NCI-H1930 (cell line): Measurements from ENCODE around the gene TLK1.
"Not testable (repeated sequence)": the region's sequence is repeated elsewhere in the genome, so short reads cannot be mapped to it uniquely, and the experiment has no call there.

Experiments used
- DNase-seq, 2 experiments: peaks; one replicate each; lab custom pipeline; 2025; lab: John Stamatoyannopoulos, UW

TLK1 gene

DNA sequence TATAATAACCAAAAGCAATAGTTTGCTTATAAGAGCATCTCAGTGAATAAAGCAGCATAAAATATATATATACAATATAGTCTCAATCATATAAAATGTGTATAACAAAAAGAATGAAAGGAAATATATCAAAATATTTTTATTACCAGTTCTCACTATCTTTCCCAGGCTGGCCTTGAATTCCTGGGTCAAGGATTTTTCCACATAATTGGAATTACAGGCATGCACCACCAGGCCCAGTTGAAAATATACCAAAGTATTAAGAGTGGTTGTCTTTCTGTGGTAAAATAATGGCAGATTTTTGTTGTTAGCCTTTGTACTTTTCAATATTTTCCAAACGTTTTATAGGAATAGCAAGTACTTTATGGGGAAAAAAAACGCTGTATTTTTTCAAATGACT lies 8.6 kb upstream of the TLK1 start:
- no peak for DNase-seq

DNA sequence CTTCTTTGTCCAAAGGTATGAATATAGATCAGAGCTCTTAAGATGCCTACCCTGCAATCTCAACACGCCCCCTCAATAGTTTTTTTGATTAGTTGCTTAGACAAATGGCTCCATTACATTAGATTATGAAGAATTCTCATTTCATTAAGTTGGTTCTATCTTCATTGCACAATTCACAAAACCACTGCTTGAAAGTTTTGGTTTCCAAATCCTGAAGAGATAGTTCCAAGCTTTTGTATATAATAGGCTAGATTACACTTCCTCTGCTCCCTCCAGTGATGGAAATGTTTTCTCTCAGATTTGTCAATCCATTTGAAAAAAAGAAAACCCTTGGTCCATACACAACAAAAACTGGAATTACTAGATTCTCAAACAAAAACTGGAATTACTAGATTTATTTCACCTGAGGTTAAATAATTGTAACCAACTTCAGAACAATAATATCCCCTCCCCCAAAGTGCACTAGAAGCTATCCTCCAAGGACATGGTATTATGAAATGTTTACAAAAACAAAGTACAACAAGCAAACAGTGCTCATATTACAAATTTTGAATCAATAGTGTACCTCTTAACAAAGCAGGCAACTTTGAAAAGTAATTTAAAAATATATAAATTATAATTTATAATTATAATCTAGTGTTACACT lies 6.8 kb upstream of the TLK1 start:
- no peak for DNase-seq

DNA sequence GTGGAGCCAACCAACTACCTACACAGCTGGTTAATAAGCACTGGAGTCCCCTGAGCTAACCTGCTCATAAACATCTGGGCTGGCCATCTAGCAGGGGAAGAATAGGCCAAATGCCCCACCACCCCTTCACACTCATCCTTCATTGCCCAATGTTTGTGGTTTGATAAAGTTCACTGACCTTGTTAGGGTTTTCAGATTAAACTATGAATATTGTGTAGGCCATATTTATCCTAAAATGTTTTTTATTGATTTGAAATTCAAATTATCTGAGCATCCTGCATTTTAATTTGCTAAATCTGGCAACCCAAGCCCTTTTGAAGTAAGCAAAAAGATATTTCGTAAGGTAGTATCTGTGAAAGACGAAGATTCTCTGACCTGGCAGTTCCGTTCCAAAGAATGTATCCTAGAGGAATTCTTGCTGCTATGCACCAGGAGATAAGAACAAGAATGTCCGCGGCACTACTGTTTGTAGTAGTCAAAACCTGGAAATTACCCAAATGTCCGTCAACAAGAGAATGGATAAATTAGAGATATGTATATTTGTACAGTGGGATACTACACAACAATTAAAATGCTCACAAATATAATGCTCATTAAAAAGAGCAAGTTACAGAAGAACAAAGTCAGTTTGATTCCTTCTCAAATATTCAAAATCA lies 5.8 kb upstream of the TLK1 start:
- no peak for DNase-seq

DNA sequence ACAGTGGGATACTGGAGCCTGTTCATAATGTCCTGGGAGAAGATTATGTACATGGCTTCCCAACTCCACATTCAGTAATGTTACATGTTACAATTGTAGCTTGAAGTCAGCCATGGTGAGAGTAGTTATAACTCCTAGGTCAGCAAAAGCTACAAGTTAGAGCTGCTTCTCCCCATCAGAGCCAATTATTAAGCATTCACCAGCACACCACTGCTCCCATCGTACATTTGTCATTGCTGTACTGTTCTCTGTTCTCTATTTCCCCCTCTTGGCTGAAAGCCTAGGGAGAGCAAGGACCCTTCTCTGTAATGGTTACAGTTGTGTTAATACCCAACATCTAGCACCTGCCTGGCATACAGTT lies 5.3 kb upstream of the TLK1 start:
- no peak for DNase-seq

DNA sequence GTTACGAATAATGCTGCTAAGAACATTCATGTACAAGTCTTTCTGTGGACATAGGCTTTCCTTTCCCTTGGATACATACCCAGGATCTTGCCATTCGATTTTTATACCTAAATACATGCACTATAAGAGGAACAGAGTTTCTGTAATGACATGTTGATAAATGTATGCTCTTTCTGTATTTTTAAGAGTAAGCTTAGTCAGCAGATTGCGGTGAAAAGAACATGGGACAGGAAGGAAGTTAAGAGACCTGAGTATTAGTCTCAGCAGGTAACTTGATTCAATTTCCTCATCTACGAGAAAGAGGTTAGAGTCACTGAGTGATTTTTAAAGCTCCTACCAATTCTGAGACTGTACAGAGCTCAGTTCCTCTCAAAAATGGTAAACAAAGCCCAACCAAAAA lies 2.6 kb upstream of the TLK1 start:
- no peak for DNase-seq

DNA sequence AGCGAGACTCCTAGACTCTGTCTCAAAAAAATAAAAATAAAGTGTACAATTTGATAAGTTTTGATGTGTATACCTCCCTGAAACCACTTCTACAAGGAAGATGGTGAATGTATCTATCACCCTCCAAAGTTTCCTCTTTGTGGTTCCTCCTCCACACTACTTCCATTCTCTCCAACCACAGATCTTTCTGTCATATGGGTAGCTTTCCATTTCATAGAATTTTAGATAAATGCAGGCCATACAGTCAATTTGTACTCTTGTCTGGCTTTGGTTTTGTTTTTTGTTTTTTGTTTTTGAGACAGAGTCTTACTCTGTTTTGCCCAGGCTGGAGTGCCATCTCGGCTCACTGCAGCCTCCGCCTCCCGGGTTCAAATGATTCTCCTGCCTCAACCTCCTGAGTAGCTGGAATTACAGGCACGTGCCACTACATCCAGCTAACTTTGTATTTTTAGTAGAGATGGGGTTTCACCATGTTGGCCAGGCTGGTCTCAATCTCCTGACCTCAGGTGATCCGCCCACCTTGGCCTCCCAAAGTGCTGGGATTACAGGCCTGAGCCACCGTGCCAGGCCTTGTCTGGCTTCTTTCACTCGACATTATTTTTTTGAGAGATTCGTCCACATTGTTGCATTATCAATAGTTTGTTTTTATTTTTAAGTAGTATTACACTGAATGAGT lies 2.0 kb upstream of the TLK1 start:
- not testable (repeated sequence) for DNase-seq

DNA sequence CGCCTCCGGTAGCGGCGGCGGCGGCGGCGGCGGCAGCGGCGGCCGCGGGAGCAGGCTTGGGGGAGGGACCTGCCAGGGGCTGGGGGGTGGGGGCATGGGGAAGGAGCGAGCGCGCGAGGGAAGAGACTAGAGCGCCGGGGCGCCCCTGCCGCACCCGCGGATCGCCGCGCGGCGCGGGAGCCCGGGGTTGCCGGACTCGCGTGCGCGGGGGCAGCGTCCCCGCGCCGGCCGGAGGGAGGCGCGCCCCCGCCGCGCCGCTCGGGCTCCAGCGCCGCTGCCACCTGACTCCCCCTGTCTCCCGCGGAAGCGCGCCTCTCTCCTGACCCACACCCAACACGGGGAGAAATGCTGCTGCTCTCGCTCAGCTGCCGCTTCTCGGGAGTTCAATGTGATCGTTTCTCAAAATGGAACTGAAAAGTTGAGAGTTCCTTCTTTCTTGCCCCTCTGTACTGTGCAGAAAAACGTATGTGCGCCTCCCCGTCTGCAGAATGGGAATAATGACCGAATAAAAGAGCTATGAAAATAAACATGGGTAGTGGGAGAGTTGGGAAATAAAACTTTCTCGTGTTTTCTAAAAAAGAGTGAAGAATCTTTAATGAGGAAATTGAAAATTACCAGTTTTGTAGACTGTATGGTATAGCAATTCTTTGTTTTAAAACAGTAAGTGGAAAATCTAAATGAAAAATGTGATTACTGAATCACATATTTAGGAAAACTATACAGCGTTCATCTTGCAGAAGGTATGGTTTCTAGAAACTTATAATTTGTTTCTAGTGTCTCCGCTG lies 455 bp upstream of the TLK1 start:
- peak; percentile 30 to 83 for DNase-seq

DNA sequence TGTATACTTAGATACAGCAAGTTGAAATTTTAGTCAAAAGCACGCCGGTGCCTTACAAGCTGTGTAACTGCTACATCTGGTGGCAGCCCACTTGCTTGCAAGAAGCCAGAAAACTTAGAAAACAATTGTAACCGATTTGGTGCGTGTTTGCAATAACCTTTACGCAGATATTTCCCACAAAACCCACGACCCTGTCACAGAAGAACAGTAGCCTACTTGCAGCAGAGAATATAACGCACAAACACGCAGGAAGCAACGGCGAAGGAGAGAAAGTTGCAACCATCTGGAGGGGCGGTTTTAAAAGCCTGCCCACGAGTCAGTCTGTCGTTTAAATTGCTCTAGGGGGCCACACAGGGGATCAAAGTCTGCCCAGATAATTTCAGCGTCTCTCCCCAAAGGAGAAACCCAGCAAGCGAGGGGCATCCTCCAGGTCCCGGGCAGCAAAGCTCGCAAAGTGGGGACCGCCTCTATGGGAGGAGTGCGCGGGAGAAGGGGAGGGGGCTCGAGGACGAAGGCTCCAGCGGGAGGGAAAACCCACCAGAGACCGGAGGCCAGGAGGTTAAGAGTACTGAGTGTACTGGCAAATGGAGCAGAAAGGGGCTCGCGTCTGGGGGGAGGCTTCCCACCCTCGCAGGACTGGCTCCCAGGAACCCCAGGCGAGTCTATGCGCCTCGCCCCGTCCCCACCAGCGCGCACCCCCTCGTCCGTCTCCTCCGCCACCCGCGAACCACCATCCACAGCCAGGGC lies 1.1 kb downstream of the TLK1 start:
- peak; percentile 20 to 25 for DNase-seq

DNA sequence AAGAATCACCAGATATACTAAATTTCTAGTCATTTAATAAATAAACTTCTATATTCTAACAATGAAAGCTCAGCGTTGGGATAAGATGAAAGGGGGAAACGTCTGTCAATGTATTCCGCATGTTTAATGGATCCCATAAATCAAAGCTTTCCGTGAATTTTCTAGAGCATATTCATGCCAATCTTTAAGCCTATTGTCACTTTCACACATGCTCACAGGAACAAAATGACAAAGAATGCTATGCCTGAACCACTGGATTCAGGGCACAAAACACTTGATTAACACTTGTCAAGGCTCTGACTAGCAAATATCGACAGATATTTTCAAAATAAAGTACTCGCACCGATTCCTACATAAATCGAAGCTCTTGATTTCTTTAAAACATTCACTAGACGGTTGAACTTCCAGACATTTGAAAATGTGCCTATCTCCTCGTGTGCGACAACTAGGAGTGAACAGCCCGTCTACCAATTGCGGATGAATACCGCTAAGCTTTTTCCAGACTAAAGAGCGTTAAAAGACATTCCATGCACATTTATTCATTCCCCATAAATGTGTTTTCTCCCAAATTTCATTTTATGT lies 1.8 kb downstream of the TLK1 start:
- peak in 1 of 2 experiments; percentile 18 for DNase-seq

DNA sequence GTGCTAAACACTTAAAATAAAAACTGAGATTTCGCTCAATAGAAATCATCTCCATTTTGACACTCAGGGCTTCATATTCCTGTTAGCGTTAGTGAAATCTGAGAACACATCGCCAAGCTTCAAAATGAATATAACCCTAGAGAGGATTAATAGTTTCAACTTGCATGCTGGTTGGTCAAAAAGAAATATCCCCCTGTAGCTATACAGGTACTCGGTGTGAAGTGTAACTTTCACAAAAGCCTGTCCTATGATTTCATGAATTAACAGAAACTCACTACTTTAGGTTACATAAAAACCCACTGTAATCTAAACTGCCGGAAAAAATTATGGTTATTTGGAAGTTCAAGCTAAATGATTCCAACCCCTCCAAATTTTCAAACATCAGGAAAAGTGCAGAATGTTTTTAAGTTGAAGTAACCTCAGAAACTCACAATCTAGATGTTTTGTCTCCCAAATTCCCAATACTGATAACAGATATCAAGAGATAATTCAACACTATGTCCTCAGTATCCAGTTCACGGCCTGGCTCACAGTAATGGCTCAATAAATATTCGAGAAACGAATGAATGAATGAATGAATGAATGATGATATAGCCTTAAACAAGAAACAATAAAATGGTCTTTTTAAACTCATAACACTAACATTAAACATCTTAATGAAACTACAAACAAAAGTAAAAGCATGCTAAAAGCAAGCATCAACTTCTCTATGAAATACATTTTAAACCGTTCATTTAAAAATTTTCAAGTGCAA lies 2.5 kb downstream of the TLK1 start:
- no peak for DNase-seq

DNA sequence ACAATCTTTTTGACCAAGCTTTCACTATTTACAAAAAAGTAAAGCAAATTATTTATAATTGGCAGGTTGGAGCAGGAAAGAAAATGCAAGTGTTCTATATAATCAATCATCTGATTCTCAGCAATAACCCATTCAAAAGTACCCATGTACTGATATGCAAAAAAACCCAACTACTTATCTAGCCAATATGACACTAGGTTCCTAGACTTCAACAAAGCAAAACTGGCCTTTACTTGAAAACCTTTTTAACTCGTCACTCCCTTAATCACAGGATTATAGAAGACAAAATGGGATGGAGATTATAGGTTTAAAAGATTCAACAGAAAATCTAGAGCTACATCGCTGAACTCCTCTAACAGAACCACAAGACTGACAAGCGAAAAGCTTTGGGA lies 3.6 kb downstream of the TLK1 start:
- DNase-seq, result no peak

DNA sequence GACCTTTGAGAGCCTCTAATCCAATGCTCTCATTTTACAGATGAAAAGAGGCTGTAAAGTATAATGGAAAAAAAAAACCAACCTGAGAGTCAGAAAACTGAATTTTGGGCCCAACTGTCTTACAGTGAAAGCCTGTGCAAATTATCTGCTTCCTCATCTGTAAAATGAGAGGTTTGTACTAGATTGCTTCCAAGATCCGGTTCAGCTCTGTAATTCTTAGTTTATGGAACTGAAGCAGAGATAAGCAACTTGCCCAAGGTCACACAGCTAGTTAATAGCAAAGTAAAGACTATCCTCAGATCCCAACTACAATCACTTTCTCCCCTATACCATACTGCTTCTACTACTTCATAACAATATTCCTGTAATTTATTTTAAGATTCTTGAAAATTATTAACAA lies 6.3 kb downstream of the TLK1 start:
- DNase-seq, result no peak

DNA sequence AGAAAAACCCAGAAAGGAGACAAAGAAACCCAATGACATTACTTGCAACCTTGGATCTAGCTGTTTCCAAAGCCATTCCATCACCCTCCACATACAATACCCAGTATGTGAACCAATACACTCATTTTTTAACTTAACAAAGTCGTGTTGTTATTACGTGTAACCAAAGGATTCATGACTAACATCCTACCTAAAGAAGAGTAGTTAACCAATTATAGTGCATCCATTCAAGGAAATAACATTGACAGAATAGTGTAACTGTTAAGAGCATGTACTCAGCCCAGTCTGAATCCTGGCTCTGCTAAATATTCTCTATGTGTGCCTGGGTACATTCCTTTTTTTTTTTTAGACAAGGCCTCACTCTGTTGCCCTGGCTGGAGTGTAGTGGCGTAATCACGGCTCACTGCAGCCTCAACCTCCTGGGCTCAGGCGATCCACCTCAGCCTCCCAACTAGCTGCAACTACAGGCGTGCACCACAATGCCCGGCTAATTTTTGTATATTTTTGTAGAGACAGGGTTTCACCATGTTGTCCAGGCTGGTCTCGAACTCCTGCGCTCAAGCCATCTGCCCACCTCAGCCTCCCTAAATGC lies 9.9 kb downstream of the TLK1 start:
- DNase-seq, result no peak

DNA sequence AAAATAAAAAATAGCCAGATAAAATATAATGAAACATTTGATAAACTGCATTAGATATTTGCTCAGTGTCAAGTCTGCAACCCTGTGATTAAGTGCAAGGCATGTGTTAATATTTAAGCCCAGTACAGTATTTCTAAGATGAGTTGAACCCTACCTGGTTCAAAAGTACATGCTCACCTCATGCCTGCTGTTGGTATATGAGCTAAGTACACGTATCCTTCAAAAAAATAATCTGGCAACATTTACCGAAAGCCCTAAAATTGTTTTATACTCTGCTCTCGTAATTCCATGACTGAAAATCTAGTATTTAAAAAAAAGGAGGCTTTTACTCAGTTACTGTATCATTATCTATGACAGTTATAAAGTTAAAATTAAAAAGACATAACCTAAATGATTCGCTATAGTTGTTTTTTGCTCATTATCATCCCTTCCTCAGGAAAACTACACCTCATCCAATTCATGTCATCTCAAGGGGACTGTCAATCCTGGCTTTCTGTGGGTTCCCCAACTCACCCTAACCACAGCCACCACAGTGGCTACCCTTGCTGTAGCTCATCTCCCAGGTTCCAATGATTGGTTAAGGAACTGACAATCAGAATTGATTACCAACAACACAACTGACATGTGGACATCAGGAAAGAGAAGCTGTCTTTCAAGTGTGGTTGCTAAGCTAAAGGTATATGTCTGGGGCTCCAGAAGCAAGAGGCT lies 10.6 kb downstream of the TLK1 start:
- DNase-seq, result no peak

DNA sequence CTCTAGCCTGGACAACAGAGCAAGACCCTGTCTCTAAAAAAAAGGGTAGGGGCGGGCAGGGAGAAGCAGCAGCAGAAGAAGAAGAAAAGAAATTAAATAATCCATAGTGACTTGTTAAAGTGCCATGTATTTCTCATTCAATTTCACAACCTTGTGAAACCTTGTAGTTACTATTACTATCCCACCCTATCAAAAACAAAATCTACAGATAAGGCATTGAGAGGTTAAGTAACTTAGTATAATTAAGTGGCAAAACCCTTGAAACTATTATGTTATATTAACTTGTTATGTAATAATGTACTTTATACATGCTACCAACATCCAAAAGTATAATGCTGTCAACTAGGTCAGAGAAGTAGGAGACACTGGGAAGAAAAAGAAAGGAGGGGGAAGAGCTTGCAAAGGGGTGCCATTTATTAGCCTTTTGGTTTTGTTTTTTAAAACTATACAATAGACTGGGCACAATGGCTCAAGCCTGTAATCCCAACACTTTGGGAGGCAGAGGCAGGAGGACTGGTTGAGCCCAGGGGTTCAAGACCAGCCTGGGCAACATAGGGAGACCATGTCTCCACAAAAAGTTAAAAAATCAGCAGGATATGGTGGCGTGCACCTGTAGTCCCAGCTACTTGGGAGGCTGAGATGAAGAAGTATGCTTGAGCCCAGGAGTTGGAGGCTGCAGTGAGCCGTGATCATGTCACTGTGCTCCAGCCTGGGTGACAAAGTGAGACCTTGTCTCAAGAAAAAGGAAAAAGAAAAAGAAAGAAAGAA lies 11.3 kb downstream of the TLK1 start:
- no peak for DNase-seq

DNA sequence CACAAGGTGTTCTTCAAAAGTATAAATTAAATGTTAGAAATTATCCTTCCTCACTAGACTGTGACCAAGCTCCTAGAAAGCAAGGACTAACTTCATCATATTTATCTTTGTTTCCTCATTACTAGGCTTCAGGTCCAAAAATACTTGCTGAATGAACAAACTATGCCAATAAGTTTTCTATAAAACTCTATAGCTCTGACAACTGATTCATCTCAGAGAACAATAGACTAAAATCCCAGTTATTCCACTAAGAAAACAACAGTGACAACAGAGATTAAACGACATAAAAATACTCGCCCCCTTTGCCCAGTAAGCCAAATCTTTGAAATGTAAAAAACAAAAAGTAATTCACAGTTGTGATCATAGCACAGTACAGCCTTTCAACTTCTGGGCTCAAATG lies 13.6 kb downstream of the TLK1 start:
- DNase-seq, result no peak

DNA sequence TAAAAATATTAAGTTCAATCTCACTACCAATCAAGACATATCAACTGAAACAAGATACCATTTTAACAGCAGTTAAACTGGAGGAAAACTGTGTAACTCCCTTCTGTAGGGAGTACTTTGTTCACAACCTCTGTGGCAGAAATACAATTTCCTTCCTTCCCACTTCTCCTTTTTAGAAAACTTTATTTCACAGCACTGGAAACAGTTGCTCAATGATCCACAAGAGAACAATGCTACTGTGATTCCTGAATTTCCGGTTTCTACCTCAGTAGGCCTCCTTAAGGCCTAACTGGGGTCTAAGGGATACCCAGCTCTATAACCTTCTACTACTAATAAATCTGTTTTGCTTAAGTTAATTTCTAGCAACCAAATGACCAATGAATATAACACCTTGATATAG lies 14.1 kb downstream of the TLK1 start:
- DNase-seq, result no peak

DNA sequence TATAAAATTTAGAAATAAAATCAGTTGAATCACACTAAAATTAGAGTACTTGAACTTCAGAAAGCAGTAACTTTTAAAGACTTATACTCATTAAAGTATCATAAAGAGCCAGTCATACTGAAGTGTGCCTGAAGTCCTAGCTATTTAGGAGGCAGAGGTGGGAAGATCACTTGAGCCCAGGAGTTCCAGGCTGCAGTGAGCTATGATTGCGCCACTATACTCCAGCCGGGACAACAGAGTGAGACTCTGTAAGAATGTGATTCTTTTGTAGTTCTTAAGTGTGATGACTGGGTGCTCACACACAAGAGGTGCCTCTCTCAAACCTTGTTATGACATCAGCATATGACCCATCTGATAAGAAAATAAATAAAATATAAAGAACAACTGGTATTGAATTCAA lies 14.6 kb downstream of the TLK1 start:
- DNase-seq, result no peak

DNA sequence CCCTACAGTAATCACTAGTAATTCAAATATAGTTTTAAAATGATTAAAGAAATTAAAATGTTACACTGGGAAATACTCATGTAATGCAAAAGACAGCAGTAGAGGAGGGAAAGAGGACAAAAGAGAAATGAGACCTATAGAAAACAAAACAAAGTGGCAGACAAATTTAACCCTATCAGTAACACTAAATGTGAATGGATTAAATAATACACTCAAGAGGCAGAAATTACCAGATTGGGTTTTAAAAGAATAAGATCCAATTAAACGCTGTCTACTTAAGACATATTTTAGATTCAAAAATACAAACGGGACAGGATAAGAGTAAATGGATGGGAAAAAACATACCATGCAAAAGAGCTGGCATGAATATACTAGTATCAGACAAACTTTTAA lies 17.0 kb downstream of the TLK1 start:
- DNase-seq, result no peak
